ENCODE results near the gene SAE1. TPM values are rescaled to one million over a fixed set of nuclear protein-coding genes. Genes with fewer than 3 reads are reported as not detected.
"Not testable (repeated sequence)": the region's sequence is repeated elsewhere in the genome, so short reads cannot be mapped to it uniquely, and the experiment has no call there.

Gene SAE1
- total RNA-seq, 2 donors from 2014 or later: 121 to 178 TPM

DNA sequence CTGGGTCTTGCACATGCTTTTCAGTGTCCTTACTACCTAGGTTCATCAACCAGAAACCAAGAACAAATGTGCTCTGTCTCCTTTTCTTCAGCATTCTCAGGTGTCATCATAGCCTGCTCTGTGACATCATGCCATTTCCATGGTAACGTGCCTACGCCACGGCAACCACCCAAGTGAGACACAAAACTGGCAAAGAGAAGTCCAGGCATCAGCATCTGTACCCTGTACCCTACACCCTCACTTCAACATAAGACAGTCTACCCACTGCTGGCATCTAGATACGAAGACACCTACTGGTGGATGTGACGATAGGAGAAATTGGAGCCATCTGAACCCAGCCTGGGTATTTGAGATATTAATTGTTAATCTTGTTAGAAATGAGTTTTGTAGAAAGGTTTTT is 30.3 kb upstream of the SAE1 start:
- Mint-ChIP-seq H3K27ac (peak overlapping the region in 1 of 2 donors; percentile 86), H3K9me3 (no peaks in the 10 kb centered on the region), H3K36me3 (peaks cover under 1 to 10% of the 10 kb centered on the region in 2 donors)
- ATAC-seq (peak in 1 of 2 donors; percentile 47), DNase-seq (ENCODE audit: low spot score in 2 of 2) (no peak)

DNA sequence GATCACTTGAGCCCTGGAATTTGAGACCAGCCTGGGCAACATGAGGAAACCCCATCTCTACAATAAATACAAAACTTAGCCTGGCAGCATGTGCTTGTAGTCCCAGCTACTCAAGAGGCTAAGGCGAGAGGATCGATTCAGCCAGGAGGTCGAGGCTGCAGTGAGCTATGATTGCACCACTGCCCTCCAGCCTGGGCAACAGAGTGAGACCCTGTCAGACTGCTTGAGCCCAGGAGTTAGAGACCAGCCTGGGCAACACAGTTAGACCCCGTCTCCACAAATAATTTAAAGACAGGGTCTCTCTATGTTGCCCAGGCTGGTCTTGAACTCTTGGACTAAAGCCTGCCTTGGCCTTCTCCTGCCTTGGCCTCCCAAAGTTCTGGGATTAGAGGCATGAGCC is 29.5 kb upstream of the SAE1 start:
- not testable (repeated sequence) for ATAC-seq; DNase-seq (ENCODE audit: low spot score in 2 of 2); H3K27ac Mint-ChIP-seq; H3K9me3 Mint-ChIP-seq
- peaks cover 8 to 18% of the 10 kb centered on the region in 2 donors for H3K36me3 Mint-ChIP-seq

DNA sequence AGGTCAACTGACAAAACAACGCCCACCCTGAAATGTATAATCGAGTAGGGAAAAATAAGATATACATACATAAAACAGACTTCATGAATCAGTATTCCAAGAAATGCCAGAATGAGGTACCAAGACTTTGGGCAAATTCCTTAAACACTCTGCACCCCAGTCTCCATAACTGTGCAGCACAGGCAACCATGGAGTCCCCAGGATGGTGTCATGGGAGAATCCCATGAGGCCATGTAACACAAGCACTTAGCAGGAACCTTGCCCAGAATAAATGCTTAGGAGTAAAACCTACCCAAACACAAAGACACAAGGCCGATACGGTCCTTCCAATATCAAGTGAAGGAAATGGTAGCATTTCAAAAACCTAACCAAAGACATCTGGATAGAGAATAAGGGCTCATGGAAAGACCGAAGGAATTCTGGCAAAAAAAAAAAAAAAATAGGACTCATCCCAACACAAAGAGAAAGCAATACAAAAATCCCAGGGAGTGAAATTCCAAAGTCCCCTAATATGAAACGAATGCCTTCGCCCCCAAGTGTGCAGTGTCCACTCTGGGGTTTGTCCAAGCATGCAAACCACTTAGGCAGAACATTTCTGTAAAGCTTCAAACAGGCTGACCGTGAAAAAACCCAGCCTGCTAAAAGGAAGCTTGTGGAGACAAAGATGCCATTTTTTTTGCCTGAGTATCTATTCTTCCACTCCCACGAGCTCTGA is 28.1 kb upstream of the SAE1 start:
- ATAC-seq (no peak), DNase-seq (ENCODE audit: low spot score in 2 of 2) (no peak)
- H3K36me3 Mint-ChIP-seq: peaks cover 18% of the 10 kb centered on the region in 2 donors
- no peaks in the 10 kb centered on the region for H3K9me3 Mint-ChIP-seq
- H3K27ac Mint-ChIP-seq: no peak overlapping the region

DNA sequence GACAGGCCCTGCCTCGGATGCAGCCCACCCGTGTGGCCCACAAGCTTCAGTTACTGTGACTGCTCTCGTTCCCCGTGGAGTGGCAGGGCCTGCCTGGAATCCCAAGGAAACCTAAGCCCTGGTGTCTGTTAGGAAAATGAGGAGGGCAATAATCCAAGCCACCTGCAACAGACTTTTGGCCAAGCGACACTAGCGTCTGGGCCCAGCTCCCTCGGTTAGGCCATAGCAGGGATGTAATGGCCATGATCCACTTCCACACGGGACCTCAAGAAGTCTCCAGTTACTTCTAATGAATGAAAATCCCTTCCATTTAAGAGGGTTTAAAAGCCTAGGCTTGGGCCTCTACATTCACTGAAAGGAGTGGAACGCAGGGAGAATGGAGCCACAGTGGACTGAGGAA is 26.0 kb upstream of the SAE1 start:
- peaks cover 35 to 37% of the 10 kb centered on the region in 2 donors for H3K36me3 Mint-ChIP-seq
- H3K9me3 Mint-ChIP-seq: no peaks in the 10 kb centered on the region
- DNase-seq (ENCODE audit: low spot score in 2 of 2): no peak
- no peak overlapping the region for H3K27ac Mint-ChIP-seq
- ATAC-seq: no peak

DNA sequence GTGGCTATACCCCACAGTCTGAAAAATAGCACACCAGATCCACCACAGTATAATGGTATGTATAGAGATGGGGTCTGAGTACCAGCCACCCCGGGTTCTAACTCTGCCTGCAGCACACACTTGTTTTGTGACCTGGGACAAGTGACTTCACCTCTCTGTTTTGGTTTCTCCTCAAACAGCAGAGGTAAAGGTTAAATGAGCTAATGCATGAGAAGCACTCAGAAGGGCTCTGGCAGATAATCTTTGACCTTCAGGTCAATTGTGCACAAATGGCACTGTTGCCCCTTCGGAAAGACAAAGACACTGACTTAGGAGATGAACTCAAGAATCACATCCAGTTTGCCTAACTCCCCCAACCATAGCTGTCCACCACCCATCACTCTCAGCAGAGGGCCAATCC is 24.8 kb upstream of the SAE1 start:
- peaks cover 47 to 49% of the 10 kb centered on the region in 2 donors for H3K36me3 Mint-ChIP-seq
- no peaks in the 10 kb centered on the region for H3K9me3 Mint-ChIP-seq
- peak in 1 of 2 donors; percentile 35 for ATAC-seq
- DNase-seq (ENCODE audit: low spot score in 2 of 2): no peak
- peak overlapping the region; percentile 26 to 100 for H3K27ac Mint-ChIP-seq

DNA sequence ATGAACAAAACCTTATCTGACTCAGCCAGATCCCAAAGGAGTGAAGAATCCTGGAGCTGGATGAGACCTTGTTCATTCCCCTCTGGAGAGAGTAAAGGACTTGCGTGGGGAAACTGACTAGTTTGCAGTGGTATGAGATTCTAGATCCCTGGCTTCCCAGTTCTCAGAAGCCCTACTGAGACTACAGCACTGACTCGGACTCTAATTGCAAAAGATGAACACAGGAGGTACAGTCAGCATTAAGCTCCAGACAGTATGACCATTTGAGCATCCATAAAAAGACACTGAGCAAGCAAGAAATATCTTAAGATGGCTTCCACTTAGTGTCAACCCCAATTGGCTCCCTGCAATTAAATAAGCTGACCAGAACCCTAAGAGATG is 23.8 kb upstream of the SAE1 start:
- Mint-ChIP-seq H3K27ac (peak overlapping the region; percentile 98 to 100), H3K9me3 (no peaks in the 10 kb centered on the region), H3K36me3 (peaks cover 57 to 58% of the 10 kb centered on the region in 2 donors)
- DNase-seq (ENCODE audit: low spot score in 2 of 2) (no peak), ATAC-seq (peak in 1 of 2 donors; percentile 13)

DNA sequence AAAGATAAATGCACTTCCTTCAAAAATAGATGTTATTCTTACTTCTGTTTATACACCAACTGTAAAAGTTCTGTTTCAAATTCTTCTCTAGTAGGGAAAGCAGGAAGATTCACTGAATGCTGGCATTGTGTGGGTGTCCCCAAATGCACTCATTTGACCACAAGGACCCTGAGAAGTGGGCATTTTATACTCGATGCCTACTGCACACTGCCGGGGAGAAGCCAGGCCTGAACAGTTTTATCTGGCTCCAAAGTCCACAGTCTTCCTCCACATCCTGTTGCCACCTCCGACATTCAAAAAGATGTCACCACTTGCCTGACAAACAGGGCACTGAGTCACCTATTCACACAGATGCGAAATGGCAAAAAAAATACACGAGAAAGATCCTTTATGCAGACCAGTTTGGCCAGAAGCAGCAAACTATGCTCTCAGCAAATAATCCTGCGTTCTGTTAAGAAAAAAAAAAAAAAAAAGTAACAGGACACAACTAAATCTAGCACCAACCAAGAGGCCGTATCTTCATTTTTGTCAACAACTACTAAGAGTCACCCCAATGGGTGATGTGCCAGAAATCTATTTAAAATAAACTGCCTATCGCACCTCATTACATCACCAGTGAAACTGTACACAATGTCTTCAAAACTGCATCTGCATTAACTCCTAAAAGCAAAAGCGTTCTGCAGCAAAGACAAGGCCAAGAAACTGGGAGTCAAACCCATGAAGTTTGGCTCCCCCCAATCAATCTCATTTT is 23.3 kb upstream of the SAE1 start:
- Mint-ChIP-seq H3K36me3 (peaks cover 55 to 58% of the 10 kb centered on the region in 2 donors), H3K9me3 (no peaks in the 10 kb centered on the region), H3K27ac (peak overlapping the region; percentile 98 to 100)
- ATAC-seq (peak; percentile 44 to 64), DNase-seq (ENCODE audit: low spot score in 2 of 2) (peak; percentile 52 to 66)

DNA sequence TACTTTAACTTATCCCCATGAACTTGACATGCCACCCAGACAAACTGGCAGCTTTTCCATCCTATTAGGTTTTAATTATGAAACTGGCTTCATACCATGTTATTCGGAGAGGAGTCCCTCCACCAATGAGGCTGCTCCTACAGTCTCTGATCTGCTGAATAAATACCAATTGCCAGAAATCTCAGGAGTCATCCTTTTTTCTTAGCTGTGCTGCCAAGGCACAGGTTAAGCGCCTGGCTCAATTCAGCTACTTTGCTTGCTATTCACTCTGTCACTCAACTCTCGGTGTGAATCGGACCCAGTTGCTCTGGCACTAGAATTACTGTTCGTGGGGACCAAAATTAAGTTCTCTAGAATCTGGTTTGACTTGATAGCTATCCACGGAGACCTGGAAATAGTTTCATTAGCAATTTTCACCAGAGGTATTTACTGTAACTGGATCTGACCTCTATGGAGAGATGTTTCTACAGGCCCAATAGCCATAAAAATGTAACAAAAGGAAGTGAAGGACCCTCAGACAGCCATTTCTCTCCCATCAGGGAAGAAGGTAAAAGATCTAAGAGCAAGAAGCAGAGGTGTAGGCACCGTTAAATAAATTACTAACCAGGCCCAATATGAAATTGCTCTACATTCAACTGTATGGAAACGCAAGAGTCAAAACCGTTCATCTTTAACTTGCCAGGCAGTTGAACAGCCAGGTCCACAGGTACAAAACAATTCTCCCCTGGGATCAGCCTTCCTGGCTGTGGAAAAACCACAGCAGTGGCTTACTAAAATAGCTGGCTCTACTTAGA is 22.5 kb upstream of the SAE1 start:
- peaks cover 48 to 60% of the 10 kb centered on the region in 2 donors for H3K36me3 Mint-ChIP-seq

DNA sequence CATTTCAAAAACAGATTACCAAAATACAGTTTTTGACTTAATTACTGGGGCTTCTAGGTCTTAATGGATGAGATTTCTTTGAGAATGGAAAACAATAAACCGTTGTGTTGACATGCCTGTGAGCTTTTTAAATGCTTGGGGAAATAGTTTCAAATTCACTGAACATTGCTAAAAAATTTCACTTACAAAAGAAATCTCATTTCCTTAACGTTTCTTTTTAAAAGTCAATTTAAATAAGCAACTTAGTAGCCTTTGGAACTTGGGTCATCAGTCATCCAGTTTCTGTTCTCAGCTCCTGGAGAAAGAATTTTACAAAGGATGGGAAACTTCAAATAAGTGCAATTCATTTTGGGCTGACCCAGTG is 21.5 kb upstream of the SAE1 start:
- ATAC-seq: no peak
- H3K27ac Mint-ChIP-seq: peak overlapping the region; percentile 98 to 100
- no peak for DNase-seq (ENCODE audit: low spot score in 2 of 2)
- no peaks in the 10 kb centered on the region for H3K9me3 Mint-ChIP-seq
- H3K36me3 Mint-ChIP-seq: peaks cover 54 to 69% of the 10 kb centered on the region in 2 donors

More for the DNA sequence above, 22.5 kb upstream of the SAE1 start:
- Mint-ChIP-seq H3K9me3 (no peaks in the 10 kb centered on the region), H3K27ac (peak overlapping the region; percentile 98 to 100)
- ATAC-seq: no peak
- no peak for DNase-seq (ENCODE audit: low spot score in 2 of 2)

DNA sequence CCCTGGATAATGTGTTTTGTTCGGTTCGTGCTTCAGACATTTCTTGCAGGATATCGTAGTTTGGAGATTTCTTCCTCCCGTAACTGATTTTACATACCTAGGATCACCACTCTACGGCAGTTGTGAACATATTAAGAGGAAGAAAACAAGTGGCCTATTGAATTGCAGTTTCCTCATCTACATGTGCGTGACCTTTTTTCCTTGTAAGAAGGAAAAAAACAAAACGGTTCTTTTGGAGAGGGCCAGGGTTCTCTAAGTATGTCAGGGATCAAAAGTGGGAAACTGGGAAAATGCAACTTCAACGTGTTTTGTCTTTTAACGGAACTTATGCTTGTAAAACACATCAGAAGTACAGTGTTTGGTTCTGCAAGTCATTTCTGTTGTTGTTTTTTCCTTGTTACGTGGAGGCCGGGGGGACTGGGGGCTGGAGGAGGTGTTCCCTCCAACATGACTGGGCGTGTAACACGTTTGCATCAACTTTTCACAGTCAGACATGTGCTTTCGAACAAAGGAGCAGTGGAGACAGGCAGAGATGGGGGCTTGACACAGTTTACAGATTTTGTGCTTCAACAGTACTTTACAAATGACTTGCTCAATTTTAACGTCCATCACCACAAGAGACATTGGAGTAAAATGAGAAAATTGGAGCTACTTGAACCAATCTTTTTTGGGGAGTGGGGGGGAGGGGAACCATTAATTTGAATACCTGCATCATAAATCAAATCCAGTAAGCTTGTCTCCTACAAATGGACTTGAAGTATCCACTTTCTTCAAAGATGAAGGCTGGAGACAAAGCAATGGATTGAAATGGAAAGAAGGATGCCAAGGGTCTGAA is 20.9 kb upstream of the SAE1 start:
- Mint-ChIP-seq H3K9me3 (no peaks in the 10 kb centered on the region), H3K36me3 (peaks cover 54 to 69% of the 10 kb centered on the region in 2 donors), H3K27ac (peak overlapping the region; percentile 98 to 100)
- DNase-seq (ENCODE audit: low spot score in 2 of 2) (peak in 1 of 2 donors; percentile 68), ATAC-seq (peak in 1 of 2 donors; percentile 21)

DNA sequence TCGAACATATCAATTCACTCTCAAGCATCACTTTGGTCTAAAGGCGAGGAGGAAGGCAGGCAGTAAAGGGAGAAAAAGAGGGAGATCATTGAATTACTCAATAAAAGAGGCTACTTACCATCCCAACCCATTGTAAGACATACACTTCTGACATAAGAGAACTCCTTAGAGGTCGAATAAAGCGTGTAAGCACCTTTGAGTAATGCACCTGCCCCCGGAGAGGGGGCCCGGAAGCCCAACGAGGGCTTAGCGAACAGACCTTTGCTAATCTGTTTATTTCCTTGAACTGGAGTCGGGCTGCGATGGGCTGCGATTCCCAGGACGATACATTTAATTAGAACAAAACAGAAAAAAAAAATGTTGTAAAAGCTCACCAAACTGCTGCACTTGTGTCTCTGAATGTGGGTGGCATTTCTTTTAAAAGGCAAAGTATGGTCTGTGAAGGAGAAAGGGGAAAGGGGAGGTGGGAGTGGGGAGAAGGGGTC is 20.1 kb upstream of the SAE1 start:
- ATAC-seq: no peak
- Mint-ChIP-seq H3K36me3 (peaks cover 51 to 66% of the 10 kb centered on the region in 2 donors), H3K9me3 (no peaks in the 10 kb centered on the region), H3K27ac (peak overlapping the region; percentile 98 to 100)
- peak in 1 of 2 donors; percentile 46 for DNase-seq (ENCODE audit: low spot score in 2 of 2)

DNA sequence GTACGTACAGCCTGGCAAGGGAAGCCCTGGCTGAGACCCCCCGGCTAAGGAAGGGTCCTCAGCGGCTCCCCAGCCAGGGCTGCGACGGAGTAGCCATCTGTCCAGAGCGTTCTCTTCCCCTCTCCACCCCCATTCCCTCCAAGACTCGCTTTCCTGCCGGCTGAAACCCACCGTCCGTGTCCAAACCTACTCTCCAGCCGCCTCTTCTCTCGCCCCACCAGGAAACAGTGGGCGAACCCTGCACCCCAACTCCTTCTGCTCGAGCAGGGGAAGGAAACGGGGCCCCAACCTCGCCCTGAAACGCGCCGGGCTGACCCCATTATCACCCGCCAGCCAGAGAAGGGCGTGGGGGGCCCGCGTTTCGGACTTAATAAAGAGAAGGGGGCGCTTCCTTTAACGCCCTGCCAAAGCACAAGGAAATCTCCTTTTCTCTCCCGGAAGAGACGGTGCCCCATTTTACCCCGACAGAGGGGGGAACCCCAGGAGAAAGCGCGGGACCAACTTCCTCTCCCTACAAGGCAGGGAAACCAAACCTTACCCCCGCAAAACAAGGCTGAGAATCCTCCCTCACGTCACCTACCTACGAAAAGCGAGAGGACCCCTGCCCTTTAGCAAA is 19.5 kb upstream of the SAE1 start:
- Mint-ChIP-seq H3K9me3 (no peaks in the 10 kb centered on the region), H3K27ac (peak overlapping the region; percentile 98 to 100), H3K36me3 (peaks cover 46 to 61% of the 10 kb centered on the region in 2 donors)
- DNase-seq (ENCODE audit: low spot score in 2 of 2): peak; percentile 51 to 78
- ATAC-seq: no peak

DNA sequence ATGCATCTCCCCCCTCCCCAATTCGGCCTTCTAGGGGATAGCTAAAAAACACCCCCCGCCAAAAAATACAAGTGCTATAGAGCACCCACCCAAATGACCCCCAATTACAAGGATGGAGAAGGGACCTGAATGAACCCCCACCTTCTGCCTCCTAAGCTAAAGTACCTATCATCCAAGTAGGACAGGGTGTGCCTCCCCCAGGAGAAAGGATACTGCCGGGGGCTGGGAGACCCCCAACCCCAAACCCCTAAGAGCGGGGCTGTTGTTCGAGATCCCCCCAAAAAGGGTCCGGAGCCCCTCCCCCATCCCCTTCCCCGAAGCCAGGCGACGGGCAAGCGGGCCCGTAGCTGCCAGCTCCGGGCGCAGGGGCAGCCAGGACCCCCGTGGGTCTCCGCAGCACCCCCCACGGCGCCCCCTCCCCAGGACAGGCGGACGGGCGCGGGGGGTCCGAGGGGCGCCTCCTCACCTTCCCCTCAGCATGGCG is 18.9 kb upstream of the SAE1 start:
- DNase-seq (ENCODE audit: low spot score in 2 of 2) (no peak), ATAC-seq (no peak)
- Mint-ChIP-seq H3K36me3 (peaks cover 46 to 58% of the 10 kb centered on the region in 2 donors), H3K9me3 (no peaks in the 10 kb centered on the region), H3K27ac (peak overlapping the region; percentile 98 to 100)

DNA sequence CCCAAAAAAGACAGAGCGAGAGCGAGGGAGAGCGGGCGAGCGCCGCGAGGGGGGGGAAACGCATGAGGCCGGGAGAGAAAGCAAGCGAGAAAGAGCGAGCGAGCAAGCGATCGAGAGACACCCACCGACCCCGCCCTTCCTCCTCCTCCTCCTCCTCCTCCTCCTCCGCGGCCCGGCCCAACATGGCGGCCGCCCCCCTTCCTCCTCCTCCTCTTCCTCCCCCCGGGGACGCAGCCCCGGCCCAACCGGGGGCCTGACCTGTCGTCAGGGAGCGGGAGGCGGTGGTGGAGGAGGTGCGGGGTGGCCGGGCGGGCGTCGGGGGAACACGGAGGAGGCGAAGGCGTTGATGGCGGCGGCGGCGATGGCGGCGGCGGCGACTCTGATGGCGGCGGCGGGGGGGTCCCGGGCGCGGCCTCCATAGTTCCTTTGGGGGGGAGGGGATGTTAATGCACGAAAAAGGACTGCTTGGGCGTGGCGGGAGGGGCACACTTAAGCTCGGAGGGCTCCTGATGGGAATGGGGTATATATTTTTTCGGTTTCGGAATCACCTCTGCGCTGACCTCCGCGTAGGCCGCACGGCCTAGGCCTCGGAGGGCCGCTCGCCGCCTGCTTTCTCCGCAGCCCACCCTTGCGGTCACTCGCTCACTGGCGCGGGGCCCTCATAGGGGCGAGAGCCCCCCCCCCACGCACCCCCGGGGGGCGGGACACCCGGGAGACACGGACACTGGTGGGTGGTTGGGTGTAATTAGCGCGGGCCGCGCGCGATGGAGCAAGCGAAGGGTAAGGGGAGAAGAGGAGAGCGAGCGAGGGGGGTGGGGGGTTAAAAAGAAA is 18.3 kb upstream of the SAE1 start:
- H3K9me3 Mint-ChIP-seq: no peaks in the 10 kb centered on the region
- ATAC-seq (peak; percentile 19 to 29), DNase-seq (ENCODE audit: low spot score in 2 of 2) (peak; percentile 76 to 86)
- peaks cover 46 to 52% of the 10 kb centered on the region in 2 donors for H3K36me3 Mint-ChIP-seq
- peak overlapping the region; percentile 100 for H3K27ac Mint-ChIP-seq
